Activated CD8-positive, alpha-beta memory T cell treated with anti-CD3 and anti-CD28 coated beads, Interleukin-2, amount 50 U/mL, for 24 hours (primary cell): ENCODE data around the gene EIF4A3.
"Not testable (repeated sequence)": the region's sequence is repeated elsewhere in the genome, so short reads cannot be mapped to it uniquely, and the experiment has no call there.

ENCODE experiments used
- DNase-seq: peaks from one replicate; pipeline ENCODE4 v3.0.0-alpha.2; 2020; ENCODE audit errors: extremely low read depth

The EIF4A3 gene

DNA sequence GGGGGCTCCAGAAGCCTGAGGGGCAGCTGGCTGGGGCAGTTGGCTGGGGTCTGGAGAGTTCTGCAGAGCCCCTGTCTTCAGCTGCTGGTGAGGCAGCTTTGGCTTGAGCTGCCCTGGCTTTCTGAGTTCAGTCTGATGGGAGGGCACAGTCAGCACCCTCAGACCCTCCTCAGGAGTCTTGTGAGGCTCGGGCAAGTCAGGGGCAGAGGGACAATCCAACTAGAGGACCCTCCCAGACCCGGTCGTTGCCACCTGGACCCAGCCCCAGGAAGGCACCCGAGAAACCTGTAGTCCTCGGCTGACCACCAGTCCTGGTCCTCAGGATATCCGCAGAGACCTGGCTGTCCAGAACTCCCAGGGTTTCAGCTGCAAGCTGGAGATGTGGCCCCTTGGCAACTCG, 24.8 kb upstream of the EIF4A3 start:
- DNase-seq, result no peak

DNA sequence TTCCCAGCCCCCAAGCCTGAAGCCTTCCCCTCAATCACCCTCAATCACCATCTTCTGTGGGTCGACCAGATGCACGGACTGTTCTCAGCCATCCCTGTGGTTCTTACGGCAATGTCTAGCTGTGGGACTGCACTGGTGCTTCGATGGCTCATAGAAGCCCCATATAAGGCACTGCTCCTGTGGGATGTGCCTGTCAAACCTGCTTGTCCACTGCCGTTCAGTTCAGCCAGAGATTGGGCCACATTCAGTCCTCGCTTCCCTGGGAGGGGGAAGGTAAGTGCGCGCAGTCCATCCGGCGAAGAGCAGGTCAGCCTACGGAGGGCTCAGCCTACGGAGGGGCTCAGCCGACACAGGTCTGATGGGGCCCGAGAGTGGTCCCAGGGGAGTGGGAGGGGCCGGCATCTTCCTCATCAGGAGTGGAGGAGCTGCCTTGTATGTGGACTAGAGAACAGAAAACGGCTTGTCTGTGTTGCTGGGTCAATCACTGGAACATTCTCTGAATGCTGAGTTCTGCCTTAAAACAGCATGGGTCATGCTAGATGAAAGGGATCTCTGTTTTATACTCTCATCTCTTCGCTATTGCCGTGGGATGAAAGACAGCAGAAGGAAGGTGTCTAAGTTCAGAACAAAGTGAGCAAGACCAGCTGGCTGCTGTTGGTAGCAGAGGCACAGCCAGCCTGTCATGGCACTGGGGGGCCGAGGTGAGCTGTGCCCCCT, 23.0 kb upstream of the EIF4A3 start, which contains the start of gene CARD14:
TSS of gene CARD14 (plus strand) at position 247 of the 717 bp plus-strand sequence. CDS start 11,409 bp downstream, outside the sequence.
- DNase-seq, result no peak

DNA sequence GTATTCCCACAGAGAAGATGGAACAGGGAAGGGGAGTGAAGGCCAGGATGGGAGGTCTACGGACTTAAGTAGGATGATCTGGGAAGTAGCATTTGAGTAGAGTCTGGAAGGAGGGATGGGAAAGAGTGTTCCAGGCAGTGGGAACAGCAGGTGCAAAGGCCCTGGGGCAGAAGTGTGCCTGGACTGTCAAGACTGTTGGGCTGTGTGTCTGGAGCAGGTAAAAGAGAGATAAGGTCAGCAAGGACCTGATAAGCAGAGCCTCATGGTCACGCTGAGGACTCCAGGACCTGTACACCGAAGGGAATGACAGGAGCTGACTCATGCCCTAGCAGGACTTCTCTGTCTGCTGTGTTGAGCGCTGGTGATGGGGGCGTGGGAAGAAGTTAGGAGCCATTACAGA, 22.2 kb upstream of the EIF4A3 start:
- no peak for DNase-seq

- no peak for DNase-seq
These were observed 21.4 kb upstream of the EIF4A3 start for GRCh38 chr17:80168371-80168770.

DNA sequence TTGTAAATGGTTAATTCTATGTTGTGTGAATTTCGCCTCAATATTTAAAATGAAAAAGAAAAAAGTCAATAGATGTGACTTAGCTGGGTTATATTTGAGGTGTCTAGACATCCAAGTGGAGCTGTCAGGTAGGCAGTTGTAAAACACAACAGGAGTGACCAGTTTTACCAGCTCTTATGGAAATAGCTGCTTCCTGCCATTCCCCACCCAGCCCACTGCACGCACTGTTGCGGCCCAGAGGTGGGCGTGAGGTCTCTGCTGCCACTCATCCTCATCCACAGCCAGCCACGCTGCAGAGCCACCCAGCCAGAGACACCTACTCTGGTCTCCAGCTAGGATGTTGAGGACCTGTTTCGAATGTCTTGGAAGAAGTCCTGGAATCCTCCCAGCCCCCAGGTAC, 19.5 kb upstream of the EIF4A3 start:
- DNase-seq, result no peak

DNA sequence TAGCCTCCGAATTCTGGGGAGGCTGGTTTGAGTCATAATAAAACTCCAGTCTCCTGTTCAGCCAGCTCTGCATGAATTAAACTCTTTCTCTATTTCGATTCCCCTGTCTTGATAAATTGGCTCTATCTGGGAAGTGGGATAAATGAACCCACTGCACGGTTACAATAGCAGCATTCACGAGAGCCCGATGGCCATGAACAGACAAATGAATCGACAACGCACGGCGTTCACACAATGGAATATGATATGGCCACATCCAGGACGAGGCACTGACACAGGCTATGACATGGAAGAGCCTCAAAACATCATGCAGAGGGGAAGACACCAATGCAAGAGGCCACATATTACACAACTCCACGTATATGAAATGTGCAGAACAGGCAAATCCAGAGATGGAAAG, 17.3 kb upstream of the EIF4A3 start:
- DNase-seq, result no peak

DNA sequence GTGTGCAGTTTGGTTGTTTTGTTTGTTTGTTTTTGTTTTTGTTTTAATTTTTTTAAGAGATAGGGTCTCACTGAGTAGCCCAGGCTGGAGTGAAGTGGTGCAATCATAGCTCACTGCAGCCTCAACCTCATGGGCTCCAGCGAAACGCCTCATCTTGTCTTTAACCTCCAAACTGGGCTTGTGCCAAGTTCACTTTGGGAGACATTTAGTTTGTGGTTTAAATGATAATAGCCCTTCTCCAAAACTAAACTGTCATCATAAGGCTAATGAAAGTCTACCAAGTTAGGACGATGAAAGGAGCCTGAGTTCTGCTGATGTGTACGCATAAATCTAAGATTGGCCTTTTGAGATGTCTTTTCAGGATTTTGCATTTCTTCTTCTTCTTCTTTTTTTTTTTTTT, 16.4 kb upstream of the EIF4A3 start:
- DNase-seq, result no peak

GRCh38 chr17:80160536-80160935, 13.6 kb upstream of the EIF4A3 start:
- DNase-seq, result no peak

- DNase-seq, result no peak
These were observed 11.9 kb upstream of the EIF4A3 start for GRCh38 chr17:80158846-80159245.

- DNase-seq, result not testable (repeated sequence)
These were observed 8.7 kb upstream of the EIF4A3 start for GRCh38 chr17:80155600-80155999.

DNA sequence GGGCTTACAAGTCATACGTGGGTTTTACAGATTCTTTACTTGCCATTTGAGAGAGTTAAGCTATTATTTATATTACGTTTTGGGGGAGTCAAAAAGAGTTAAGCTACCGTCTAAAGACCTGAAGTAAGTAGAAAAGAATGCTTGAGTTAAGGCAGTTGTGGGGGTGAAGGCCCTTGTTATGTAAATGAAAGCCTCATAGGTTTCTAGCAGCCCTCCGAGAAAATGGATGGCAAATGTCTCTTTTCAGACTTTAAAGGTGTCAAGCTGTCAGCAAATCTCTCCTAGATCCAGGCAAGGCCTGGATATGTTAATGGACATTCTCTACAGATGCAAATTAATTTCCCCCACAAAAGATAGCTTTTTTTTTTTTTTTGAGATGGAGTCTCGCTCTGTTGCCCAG, 7.2 kb upstream of the EIF4A3 start:
- DNase-seq, result no peak

DNA sequence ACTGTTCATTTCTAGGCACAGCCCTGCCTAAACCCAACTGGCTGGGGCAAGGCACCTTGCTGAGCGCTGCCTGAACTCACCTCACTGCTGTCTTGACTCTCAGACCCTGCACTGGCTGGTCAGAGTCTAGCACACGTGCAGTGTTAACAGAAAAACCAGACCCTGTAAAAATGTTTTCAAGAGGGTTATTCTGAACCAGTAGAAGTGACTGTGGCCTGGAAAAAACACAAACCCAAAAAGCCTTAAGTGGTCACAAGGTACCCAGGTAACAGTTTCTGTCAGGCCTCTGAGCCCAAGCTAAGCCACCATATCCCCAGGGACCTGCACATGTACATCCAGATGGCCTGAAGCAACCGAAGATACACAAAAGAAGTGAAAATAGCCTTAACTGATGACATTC, 6.1 kb upstream of the EIF4A3 start:
- no peak for DNase-seq

DNA sequence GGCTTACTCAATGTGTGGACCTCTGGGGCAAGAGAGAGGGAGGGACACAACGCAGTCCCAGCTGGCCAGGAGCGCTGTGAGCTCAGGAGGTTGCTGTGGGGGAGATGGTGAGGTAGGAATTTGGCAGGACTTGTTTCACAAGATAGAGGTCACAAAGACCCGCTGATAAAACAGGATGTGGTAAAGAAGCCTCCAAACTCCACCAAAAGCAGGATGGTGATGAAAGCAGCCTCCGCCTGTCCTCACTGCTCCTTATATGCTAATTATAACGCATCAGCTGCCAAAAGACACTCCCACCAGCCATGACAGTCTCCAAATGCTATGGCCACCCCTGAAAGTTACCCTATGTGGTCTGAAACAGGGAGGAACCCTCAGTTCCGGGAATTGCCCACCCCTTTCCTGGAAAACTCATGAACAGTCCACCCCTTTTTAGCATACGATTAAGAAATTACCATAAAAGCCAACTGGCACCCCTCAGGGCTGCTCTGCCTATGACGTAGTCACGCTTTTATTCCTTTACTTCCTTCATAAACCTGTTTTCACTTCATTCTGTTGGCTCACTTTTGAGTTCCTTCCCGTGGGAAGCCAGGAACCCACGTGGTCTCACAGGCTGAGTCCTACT, 5.3 kb upstream of the EIF4A3 start:
- no peak for DNase-seq

DNA sequence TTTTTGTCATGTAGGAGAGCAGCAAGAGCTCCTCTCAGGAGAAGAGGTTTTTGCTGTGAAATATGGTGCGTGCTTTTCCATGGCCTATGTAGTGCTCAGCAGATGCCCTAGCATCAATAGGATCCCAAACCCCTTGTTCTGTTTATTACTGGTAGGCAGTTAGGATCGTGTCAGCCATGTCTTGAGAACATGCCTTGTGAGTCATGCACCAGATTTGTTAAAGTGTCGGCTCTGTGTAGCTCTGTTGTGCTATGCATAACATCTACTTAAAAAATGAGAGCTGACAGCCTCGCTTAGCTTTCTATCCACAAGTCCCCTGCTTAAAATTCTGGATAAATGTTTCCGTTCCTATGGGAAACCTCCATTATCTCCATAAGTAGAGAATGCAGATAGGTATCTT, 4.4 kb upstream of the EIF4A3 start:
- DNase-seq, result no peak

GRCh38 chr17:80146121-80147034, 550 bp downstream of the EIF4A3 start:
- DNase-seq, result no peak

DNA sequence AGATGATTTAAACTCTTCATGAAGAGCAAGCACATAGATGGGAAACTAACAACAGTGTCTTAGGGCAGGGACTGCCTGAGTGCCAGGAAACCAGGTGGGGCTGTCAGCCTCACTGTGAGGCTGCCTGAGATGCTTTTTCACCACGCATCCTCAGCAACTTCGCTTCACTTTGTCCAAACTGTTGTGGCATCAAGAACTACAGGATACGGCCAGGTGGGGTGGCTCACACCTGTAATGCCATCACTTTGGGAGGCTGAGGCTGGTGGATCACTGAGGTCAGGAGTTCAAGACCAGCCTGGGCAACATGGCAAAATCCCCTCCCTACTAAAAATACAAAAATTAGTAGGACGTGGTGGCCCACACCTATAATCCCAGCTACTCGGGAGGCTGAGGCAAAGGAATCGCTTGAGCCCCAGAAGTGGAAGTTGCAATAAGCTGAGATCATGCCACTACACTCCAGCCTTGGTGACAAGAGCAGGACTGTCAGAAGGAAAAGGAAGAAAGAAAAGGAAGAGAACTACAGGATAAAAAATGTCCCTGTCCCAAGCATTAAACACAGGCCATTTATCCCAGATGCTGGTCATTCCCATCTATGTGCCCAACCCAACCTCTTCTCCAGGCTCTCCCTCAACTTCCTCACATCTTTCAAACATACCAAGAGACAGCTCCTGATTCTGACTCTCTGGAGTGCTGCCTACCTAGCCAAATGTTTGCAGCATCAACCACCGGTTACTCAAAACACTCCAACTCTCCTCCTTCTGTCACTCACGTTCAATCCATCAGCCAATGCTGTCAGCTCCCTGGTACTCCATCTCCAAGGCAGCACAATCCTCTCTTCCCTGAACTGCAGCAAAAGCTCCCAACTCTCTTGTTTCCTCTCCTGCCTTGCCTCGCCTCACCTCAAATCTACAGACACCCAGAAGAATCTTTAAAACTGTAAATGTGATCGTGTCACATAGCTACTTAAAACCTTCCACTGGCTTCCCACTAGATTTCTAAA, 1.6 kb downstream of the EIF4A3 start:
- DNase-seq, result no peak

- no peak for DNase-seq
These were observed 4.0 kb downstream of the EIF4A3 start for GRCh38 chr17:80142929-80143328.

- no peak for DNase-seq
These were observed 5.3 kb downstream of the EIF4A3 start for GRCh38 chr17:80141463-80142165.

- no peak for DNase-seq
These were observed 8.0 kb downstream of the EIF4A3 start for GRCh38 chr17:80138856-80139426.

DNA sequence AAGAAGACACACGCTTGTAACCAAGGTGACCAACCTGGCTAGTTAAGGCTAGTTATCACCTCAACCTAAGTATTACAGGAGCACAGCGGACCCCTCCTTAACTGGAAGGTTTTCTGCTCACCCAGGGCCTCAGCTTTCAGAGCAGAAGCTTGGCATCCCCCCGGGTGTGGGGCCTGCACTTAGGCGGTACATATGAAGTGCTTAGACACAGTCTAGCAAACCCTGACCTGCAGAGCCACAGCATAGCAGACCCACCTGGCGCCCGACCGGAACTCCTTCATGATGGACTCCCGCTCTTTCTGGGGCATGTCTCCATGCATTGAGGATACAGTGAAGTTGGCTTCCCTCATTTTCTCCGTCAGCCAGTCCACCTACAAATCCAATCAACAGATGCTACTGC, 9.8 kb downstream of the EIF4A3 start:
- no peak for DNase-seq
